Activated T-helper 2 cell treated with anti-CD3 and anti-CD28 coated beads, Interferon-gamma antibody, Interleukin-2, Interleukin-4, amounts not matched to agents 10 μg/mL and 5 μg/mL and 100 μg/mL, durations not matched to agents 14 hours and 24 hours and 36 hours (primary cell): Measurements from ENCODE around the gene CFHR1. TPM values are rescaled to one million over a fixed set of nuclear protein-coding genes. Genes with fewer than 3 reads are reported as not detected.
"Not testable (repeated sequence)": the region's sequence is repeated elsewhere in the genome, so short reads cannot be mapped to it uniquely, and the experiment has no call there.

Source experiments
- DNase-seq: peaks from one replicate; pipeline ENCODE4 v3.0.0; 2021; ENCODE audit warnings: low spot score
- H3K27ac Mint-ChIP-seq: one replicate; pipeline ENCODE4 v1.8.0; 2021; ENCODE audit warnings: mixed read lengths
- H3K27me3 Mint-ChIP-seq: one replicate; pipeline ENCODE4 v1.8.0; 2021; ENCODE audit warnings: low read depth, mixed read lengths
- H3K36me3 Mint-ChIP-seq: one replicate; pipeline ENCODE4 v1.8.0; 2021; ENCODE audit warnings: low read depth, mixed read lengths
- H3K4me1 Mint-ChIP-seq: one replicate; pipeline ENCODE4 v1.8.0; 2021; ENCODE audit warnings: low read depth, mixed read lengths
- H3K4me3 Mint-ChIP-seq: one replicate; pipeline ENCODE4 v1.8.0; 2021; ENCODE audit warnings: low read depth, mild to moderate bottlenecking, moderate library complexity, mixed read lengths
- H3K9me3 Mint-ChIP-seq: one replicate; pipeline ENCODE4 v1.8.0; 2021; ENCODE audit warnings: mixed read lengths
- intact Hi-C: fragments of 100-400 bp; cut with micrococcal nuclease; formaldehyde crosslinking; loops from one replicate; pipeline ENCODE4 v1.15.1; 2023
- total RNA-seq: library from RNA; stranded (reverse); gene quantifications from 2 replicates; pipeline ENCODE4 v1.2.3, GENCODE V29; 2022

The CFHR1 gene
- total RNA-seq, result not detected in 2 replicates

DNA sequence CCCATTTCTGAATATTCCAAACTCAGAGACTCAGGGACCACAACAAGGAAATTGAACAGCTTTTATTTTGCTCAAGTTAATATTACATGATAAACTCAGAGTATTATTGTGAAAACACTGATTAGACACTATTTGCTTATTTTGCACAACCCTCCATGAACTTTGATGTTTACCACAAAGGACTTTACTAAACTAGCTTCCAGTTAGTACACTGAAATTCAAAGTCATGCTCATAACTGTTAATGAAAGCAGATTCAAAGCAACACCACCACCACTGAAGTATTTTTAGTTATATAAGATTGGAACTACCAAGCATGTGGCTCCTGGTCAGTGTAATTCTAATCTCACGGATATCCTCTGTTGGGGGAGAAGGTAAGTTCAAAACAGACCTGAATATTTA is at the start of gene CFHR1:
Gene CFHR1, plus strand, starts transcription at position 201 of the 400 bp plus-strand sequence. Its CDS starts 114 bp downstream, at position 315.
- H3K36me3 Mint-ChIP-seq, H3K4me3 Mint-ChIP-seq, DNase-seq, H3K4me1 Mint-ChIP-seq, H3K27me3 Mint-ChIP-seq, H3K9me3 Mint-ChIP-seq, H3K27ac Mint-ChIP-seq: not testable (repeated sequence)
- intact Hi-C loops, result loop anchor here (10.0 kb wide), 1 partner anchor 125 kb away; the partner anchor contains the start of gene CFHR2

DNA sequence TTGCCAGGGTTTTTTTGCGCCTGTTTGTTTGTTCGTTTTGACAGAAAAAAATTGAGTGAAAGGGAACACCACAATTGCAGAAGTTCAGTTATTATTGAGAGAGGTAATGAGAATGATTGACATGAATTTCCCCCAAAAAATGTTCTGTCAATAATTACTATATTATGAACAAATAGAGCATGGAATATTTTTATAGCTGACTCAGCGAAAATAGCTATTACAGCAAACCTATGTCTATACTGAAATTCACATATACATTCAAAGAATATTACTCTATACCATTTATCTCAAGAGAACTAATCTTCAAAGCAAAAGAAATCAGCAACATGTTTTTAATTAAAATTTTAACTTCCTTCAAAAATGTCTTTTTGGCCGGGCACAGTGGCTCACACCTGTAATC is 49.7 kb upstream of the CFHR1 start:
- H3K27ac Mint-ChIP-seq, DNase-seq, intact Hi-C loops, H3K36me3 Mint-ChIP-seq, H3K4me1 Mint-ChIP-seq, H3K9me3 Mint-ChIP-seq, H3K27me3 Mint-ChIP-seq, H3K4me3 Mint-ChIP-seq: not testable (repeated sequence)

DNA sequence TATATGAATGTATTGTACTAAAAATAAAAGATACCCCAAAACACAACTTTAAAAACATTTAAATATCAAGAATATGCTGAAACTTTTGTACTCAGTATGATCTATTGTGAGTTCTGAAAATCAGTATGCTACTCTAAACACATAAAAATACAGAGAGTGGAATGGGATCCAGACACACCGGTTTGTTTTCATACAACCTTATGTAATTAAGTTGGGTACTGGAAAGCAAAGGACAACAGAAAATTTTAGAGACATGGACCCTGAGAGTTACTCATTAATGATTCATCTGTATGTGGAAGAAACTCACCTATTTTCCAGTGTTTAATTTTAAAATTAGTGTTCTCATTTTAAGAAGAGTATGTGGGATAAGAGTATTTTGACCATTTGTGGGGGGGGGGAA is 45.8 kb upstream of the CFHR1 start:
- H3K27me3 Mint-ChIP-seq, result no peaks in the 10 kb centered on the region
- no peak for DNase-seq
- intact Hi-C loops, result no loop called here
- no peak overlapping the region for H3K4me3 Mint-ChIP-seq
- H3K4me1 Mint-ChIP-seq, result no peaks in the 10 kb centered on the region
- H3K27ac Mint-ChIP-seq, result no peak overlapping the region
- H3K9me3 Mint-ChIP-seq, result no peaks in the 10 kb centered on the region
- no peaks in the 10 kb centered on the region for H3K36me3 Mint-ChIP-seq

DNA sequence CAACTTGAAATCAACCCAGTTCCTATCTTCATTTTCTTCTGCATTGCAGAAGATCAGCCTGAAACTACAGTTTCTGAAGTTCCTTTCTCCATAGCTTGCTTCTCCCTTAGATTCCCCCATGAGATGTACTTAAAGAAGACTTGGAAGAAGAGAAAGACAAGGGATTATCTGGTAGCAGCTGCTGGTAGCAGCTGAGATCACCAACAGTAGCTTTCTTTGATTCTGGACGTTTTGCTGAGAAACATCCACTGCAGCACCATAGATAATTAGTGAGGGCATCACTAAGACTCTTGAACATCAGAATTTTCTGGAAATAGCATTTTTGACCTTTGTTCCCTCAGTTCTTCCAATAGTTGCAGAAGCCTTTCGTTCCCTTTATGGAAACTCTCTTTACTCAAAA is 45.4 kb upstream of the CFHR1 start:
- no peak overlapping the region for H3K4me3 Mint-ChIP-seq
- intact Hi-C loops, result no loop called here
- H3K27ac Mint-ChIP-seq, result no peak overlapping the region
- DNase-seq, result no peak
- no peaks in the 10 kb centered on the region for H3K9me3 Mint-ChIP-seq
- H3K4me1 Mint-ChIP-seq, result no peaks in the 10 kb centered on the region
- no peaks in the 10 kb centered on the region for H3K27me3 Mint-ChIP-seq
- H3K36me3 Mint-ChIP-seq, result no peaks in the 10 kb centered on the region

DNA sequence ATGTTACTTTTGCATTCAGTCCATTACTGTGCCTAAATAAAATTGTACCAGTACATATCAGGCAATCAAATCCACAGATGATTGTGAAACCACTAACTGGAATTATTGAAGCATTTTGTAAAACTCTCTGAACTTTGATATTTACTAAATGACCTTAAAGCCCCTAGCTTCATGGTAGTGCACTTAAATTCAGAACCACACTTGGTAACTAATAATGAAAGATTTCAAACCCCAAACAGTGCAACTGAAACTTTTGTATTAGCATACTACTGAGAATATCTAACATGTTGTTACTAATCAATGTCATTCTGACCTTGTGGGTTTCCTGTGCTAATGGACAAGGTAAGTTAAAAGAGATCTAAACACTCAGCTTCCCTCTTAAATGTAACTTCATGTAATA is 44.9 kb upstream of the CFHR1 start, which contains the start of gene CFHR3:
Gene CFHR3, plus strand, starts transcription at position 238 of the 400 bp plus-strand sequence. Its CDS starts 47 bp downstream, at position 285.
- Mint-ChIP-seq H3K9me3 (no peaks in the 10 kb centered on the region), H3K27ac (no peak within 1 kb of the TSS), H3K27me3 (no peaks in the 10 kb centered on the region), H3K36me3 (no peaks in the 10 kb centered on the region), H3K4me1 (no peaks in the 10 kb centered on the region), H3K4me3 (no peak within 1 kb of the TSS)
- intact Hi-C loops, result no loop called here
- DNase-seq, result no peak

DNA sequence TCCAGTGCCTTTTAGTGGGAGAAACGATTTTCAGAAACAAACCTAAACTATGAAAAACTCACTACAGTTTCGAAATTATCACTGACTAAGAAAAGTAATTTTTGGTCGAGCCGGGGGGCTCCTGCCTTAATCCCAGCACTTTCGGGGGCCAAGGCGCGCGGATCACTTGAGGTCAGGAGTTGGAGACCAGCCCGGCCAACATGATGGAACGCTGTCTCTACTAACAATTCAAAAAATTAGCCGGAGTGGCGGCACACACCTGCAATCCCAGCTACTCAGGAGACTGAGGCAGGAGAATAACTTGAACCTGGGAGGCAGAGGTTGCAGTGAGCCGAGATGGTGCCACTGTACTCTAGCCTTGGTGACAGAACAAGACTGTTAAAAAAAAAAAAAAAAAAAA is 41.9 kb upstream of the CFHR1 start:
- no peak overlapping the region for H3K4me3 Mint-ChIP-seq
- no peak overlapping the region for H3K27ac Mint-ChIP-seq
- no peaks in the 10 kb centered on the region for H3K27me3 Mint-ChIP-seq
- intact Hi-C loops, result no loop called here
- no peaks in the 10 kb centered on the region for H3K4me1 Mint-ChIP-seq
- H3K36me3 Mint-ChIP-seq, result no peaks in the 10 kb centered on the region
- H3K9me3 Mint-ChIP-seq, result no peaks in the 10 kb centered on the region
- no peak for DNase-seq

DNA sequence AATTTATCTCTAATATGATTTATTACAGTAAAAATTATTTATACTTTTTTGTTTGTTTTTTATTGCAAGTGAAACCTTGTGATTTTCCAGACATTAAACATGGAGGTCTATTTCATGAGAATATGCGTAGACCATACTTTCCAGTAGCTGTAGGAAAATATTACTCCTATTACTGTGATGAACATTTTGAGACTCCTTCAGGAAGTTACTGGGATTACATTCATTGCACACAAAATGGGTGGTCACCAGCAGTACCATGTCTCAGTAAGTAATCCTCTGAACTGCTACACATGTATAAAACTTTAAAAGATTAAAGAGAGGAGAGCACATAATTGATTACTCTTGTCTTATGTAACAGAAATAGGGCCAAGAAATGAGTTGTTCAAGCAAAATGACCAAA is 40.4 kb upstream of the CFHR1 start:
- no peak for DNase-seq
- Mint-ChIP-seq H3K9me3 (no peaks in the 10 kb centered on the region), H3K27me3 (no peaks in the 10 kb centered on the region), H3K27ac (no peak overlapping the region), H3K4me3 (no peak overlapping the region), H3K4me1 (no peaks in the 10 kb centered on the region), H3K36me3 (no peaks in the 10 kb centered on the region)
- intact Hi-C loops, result no loop called here

DNA sequence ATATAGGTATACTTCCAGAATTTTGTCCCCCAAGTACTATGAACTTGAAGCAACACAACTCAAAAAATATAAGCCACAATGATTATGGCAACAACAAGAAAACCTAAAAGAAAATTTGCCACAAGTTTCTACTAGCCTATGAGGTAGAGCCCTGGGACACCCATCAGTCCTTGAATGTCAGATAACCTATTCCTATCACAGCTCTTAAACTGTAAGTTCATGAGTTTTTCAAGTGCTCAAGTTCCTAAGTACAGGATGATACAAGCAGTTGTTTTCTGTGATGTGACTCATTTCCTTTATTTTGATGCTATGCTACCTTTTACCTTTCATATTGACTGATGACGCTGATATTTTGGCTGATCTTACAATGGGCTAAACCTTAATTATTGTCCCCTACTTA is 28.3 kb upstream of the CFHR1 start:
- DNase-seq, H3K27me3 Mint-ChIP-seq, H3K4me1 Mint-ChIP-seq, H3K4me3 Mint-ChIP-seq, H3K27ac Mint-ChIP-seq, H3K9me3 Mint-ChIP-seq, H3K36me3 Mint-ChIP-seq: not testable (repeated sequence)
- intact Hi-C loops, result loop anchor here (10.0 kb wide), 1 partner anchor 164 kb away; no protein-coding TSS in a partner anchor

DNA sequence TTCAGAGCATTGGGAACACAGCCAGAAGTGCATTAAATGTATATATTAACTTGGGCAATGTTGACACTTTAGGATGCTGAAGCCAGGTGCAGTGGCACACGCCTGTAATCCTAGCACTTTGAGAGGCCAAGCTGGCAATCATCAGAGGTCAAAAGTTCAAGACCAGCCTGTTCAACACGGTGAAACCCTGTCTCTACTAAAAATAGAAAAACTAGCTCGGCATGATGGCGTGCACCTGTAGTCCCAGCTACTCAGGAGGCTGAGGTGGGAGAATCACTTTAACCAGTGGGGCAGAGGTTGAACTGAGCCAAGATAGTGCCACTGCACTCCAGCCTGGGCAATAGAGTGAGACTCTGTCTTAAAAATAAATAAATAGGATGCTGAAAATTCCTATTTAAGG is 25.4 kb upstream of the CFHR1 start:
- H3K9me3 Mint-ChIP-seq, H3K4me3 Mint-ChIP-seq, H3K4me1 Mint-ChIP-seq, H3K36me3 Mint-ChIP-seq, DNase-seq, H3K27ac Mint-ChIP-seq, H3K27me3 Mint-ChIP-seq: not testable (repeated sequence)
- intact Hi-C loops, result loop anchor here (10.0 kb wide), 1 partner anchor 161 kb away; no protein-coding TSS in a partner anchor

DNA sequence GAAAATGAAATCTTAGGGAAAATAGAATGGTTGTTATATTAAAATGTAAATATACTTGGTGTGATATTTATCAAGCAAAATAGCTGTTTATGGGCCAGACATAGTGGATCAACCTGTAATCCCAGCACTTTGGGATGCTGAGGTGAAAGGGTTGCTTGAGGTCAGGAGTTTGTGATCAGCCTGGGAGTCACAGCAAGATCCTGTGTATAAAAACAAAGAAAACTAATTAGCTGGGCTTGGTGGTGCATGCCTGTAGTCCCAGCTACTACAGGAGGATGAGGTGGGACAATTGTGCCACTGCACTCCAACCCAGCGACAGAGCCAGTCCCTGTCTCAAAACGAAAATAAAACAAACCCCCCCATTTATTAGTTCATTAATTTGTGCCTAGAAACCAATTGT is 21.6 kb upstream of the CFHR1 start:
- Mint-ChIP-seq H3K9me3 (no peaks in the 10 kb centered on the region), H3K27ac (no peak overlapping the region), H3K4me3 (no peak overlapping the region), H3K4me1 (no peaks in the 10 kb centered on the region), H3K27me3 (no peaks in the 10 kb centered on the region), H3K36me3 (no peaks in the 10 kb centered on the region)
- DNase-seq, result no peak
- intact Hi-C loops, result loop anchor here (10.0 kb wide), 1 partner anchor 157 kb away; no protein-coding TSS in a partner anchor

DNA sequence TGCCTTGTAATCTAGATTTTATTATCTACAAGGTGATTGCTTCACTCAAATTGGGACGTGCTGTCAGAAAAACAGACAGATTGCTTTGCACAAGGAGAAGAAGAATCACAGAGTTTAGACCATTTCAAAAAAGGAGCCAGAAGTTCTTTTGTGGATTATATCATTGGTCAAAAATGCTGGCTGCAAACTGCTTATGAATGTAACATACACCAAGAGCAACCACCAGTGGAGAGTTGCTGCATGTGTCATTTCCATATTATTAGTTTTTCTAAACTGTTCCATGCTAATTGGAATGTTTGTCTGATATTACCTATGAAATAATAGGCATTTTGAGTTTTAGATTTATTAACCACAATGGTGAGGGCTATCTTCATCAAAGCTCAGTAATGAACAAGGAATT is 17.6 kb upstream of the CFHR1 start:
- H3K36me3 Mint-ChIP-seq, H3K27me3 Mint-ChIP-seq, intact Hi-C loops: not testable (repeated sequence)

DNA sequence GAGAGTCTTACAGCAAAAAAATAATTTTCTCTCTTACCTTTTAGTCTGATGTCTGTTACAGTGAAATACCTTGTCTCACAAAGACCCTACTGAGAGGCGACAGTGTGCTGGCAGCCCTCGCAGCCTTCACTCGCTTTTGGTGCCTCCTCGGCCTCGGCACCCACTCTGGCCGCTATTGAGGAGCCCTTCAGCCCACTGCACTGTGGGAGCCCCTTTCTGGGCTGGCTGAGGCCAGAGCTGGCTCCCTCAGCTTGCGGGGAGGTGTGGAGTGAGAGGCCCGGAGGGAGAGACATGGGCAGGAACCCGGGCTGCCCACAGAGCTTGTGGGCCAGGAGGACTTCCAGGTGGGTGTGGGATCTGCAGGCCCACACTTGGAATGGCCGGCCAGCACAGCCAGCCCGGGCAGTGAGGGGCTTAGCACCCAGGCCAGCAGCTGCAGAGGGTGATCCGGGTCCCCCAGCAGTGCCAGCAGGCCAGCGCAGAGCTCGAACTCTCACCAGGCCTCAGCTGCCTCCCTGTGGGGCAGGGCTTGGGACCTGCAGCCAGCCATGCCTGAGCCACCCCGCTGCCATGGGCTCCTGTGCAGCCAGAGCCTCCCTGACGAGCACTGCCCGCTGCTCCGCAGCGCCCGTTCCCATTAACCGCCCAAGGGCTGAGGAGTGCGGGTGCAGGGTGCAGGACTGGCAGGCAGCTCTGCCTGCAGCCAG is 10.8 kb upstream of the CFHR1 start:
- DNase-seq, result no peak
- no peak overlapping the region for H3K4me3 Mint-ChIP-seq
- H3K27ac Mint-ChIP-seq, result no peak overlapping the region
- no peaks in the 10 kb centered on the region for H3K36me3 Mint-ChIP-seq
- H3K27me3 Mint-ChIP-seq, result no peaks in the 10 kb centered on the region
- no peaks in the 10 kb centered on the region for H3K4me1 Mint-ChIP-seq
- no peaks in the 10 kb centered on the region for H3K9me3 Mint-ChIP-seq
- intact Hi-C loops, result no loop called here

More for the DNA sequence above, 17.6 kb upstream of the CFHR1 start:
- not testable (repeated sequence) for H3K4me3 Mint-ChIP-seq, DNase-seq, H3K4me1 Mint-ChIP-seq, H3K9me3 Mint-ChIP-seq, H3K27ac Mint-ChIP-seq

DNA sequence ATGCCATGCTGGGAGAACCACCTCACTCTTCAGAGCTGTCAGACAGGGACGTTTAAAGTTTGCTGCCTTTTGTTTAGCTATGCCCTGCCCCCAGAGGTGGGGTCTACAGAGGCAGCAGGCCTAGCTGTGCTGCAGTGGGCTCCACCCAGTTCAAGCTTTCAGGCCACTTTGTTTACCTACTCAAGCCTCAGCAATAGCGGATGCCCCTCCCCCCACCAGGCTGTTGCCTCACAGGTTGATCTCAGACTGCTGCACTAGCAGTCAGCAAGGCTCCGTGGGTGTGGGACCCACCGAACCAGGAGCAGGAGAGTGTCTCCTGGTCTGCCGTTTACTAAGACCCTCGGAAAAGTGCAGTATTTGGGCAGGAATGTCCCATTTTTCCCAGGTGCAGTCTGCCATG is 2.1 kb upstream of the CFHR1 start:
- not testable (repeated sequence) for H3K36me3 Mint-ChIP-seq, H3K9me3 Mint-ChIP-seq, H3K27me3 Mint-ChIP-seq, DNase-seq, H3K4me1 Mint-ChIP-seq, H3K27ac Mint-ChIP-seq, H3K4me3 Mint-ChIP-seq
- intact Hi-C loops, result loop anchor here (10.0 kb wide), 1 partner anchor 127 kb away; the partner anchor contains the start of gene CFHR2
